ENCODE results near the gene STX11.
"Not testable (repeated sequence)": the region's sequence is repeated elsewhere in the genome, so short reads cannot be mapped to it uniquely, and the experiment has no call there.

Gene STX11

GRCh38 chr6:144129469-144129868, 20.8 kb upstream of the STX11 start:
- no peaks in the 10 kb centered on the region for H3K9me2 ChIP-seq (replicated peaks; ENCODE audit: insufficient read depth, low read length)
- no peak overlapping the region for H3K4me3 ChIP-seq (ENCODE audit: low read length)
- H2AFZ ChIP-seq (ENCODE audit: low read length): no peak overlapping the region
- no peaks in the 10 kb centered on the region for H3K79me2 ChIP-seq (ENCODE audit: low read length)
- H3K36me3 ChIP-seq (replicated peaks; ENCODE audit: insufficient read depth, low read length): no peaks in the 10 kb centered on the region
- no peaks in the 10 kb centered on the region for H3K27me3 ChIP-seq (replicated peaks; ENCODE audit: insufficient read depth, low read length)
- no peaks in the 10 kb centered on the region for H3K9me3 ChIP-seq (replicated peaks; ENCODE audit: insufficient read depth, low read length)
- no peak overlapping the region for H3K27ac ChIP-seq (ENCODE audit: low read length)
- no peaks in the 10 kb centered on the region for H3K4me1 ChIP-seq (ENCODE audit: low read length)
- H3K9ac ChIP-seq (ENCODE audit: low read length): no peak overlapping the region
- no peak for DNase-seq
- H3F3A ChIP-seq (ENCODE audit: insufficient read depth, low read length): no peaks in the 10 kb centered on the region
- H3K4me2 ChIP-seq (ENCODE audit: low read depth, low read length): no peak overlapping the region
- TF ChIP-seq EZH2phosphoT487 (IDR thresholded peaks at IDR 0.05; ENCODE audit: low read length) (no peak), CTCF (IDR thresholded peaks at IDR 0.05; ENCODE audit: low read length) (no peak), EZH2 (optimal IDR thresholded peaks at IDR 0.05; ENCODE audit: low read depth, low read length) (no peak)
- no peaks in the 10 kb centered on the region for H4K20me1 ChIP-seq (ENCODE audit: insufficient read depth, low read length)

- Histone ChIP-seq H3K9me3 (replicated peaks; ENCODE audit: insufficient read depth, low read length) (no peaks in the 10 kb centered on the region), H3K9ac (ENCODE audit: low read length) (no peak overlapping the region), H3K4me3 (ENCODE audit: low read length) (no peak overlapping the region), H3K4me1 (ENCODE audit: low read length) (no peaks in the 10 kb centered on the region), H3K36me3 (replicated peaks; ENCODE audit: insufficient read depth, low read length) (no peaks in the 10 kb centered on the region), H3K4me2 (ENCODE audit: low read depth, low read length) (no peak overlapping the region), H3F3A (ENCODE audit: insufficient read depth, low read length) (no peaks in the 10 kb centered on the region), H3K9me2 (replicated peaks; ENCODE audit: insufficient read depth, low read length) (no peaks in the 10 kb centered on the region), H3K79me2 (ENCODE audit: low read length) (no peaks in the 10 kb centered on the region), H3K27me3 (replicated peaks; ENCODE audit: insufficient read depth, low read length) (no peaks in the 10 kb centered on the region), H4K20me1 (ENCODE audit: insufficient read depth, low read length) (no peaks in the 10 kb centered on the region), H2AFZ (ENCODE audit: low read length) (no peak overlapping the region), H3K27ac (ENCODE audit: low read length) (no peak overlapping the region)
- TF ChIP-seq CTCF (IDR thresholded peaks at IDR 0.05; ENCODE audit: low read length): no peak
- no peak for TF ChIP-seq EZH2 (optimal IDR thresholded peaks at IDR 0.05; ENCODE audit: low read depth, low read length)
- TF ChIP-seq EZH2phosphoT487 (IDR thresholded peaks at IDR 0.05; ENCODE audit: low read length): no peak
- no peak for DNase-seq
These were observed 19.0 kb upstream of the STX11 start for GRCh38 chr6:144131248-144131709.

GRCh38 chr6:144132167-144132690, 18.1 kb upstream of the STX11 start:
- not testable (repeated sequence) for H3K36me3 ChIP-seq (replicated peaks; ENCODE audit: insufficient read depth, low read length); H3K4me1 ChIP-seq (ENCODE audit: low read length); H2AFZ ChIP-seq (ENCODE audit: low read length); H3K9me3 ChIP-seq (replicated peaks; ENCODE audit: insufficient read depth, low read length); H3F3A ChIP-seq (ENCODE audit: insufficient read depth, low read length); H3K9me2 ChIP-seq (replicated peaks; ENCODE audit: insufficient read depth, low read length); H3K27ac ChIP-seq (ENCODE audit: low read length); H3K79me2 ChIP-seq (ENCODE audit: low read length); H3K4me2 ChIP-seq (ENCODE audit: low read depth, low read length); H4K20me1 ChIP-seq (ENCODE audit: insufficient read depth, low read length); H3K4me3 ChIP-seq (ENCODE audit: low read length); H3K27me3 ChIP-seq (replicated peaks; ENCODE audit: insufficient read depth, low read length); H3K9ac ChIP-seq (ENCODE audit: low read length); DNase-seq

GRCh38 chr6:144133225-144133821, 17.0 kb upstream of the STX11 start:
- Histone ChIP-seq H4K20me1 (ENCODE audit: insufficient read depth, low read length) (no peaks in the 10 kb centered on the region), H3K4me1 (ENCODE audit: low read length) (no peaks in the 10 kb centered on the region), H3K36me3 (replicated peaks; ENCODE audit: insufficient read depth, low read length) (no peaks in the 10 kb centered on the region), H3K4me3 (ENCODE audit: low read length) (no peak overlapping the region), H2AFZ (ENCODE audit: low read length) (no peak overlapping the region), H3K27me3 (replicated peaks; ENCODE audit: insufficient read depth, low read length) (no peaks in the 10 kb centered on the region), H3K9me3 (replicated peaks; ENCODE audit: insufficient read depth, low read length) (no peaks in the 10 kb centered on the region), H3K79me2 (ENCODE audit: low read length) (no peaks in the 10 kb centered on the region), H3K27ac (ENCODE audit: low read length) (no peak overlapping the region), H3F3A (ENCODE audit: insufficient read depth, low read length) (no peaks in the 10 kb centered on the region), H3K4me2 (ENCODE audit: low read depth, low read length) (no peak overlapping the region), H3K9me2 (replicated peaks; ENCODE audit: insufficient read depth, low read length) (no peaks in the 10 kb centered on the region), H3K9ac (ENCODE audit: low read length) (no peak overlapping the region)
- TF ChIP-seq EZH2phosphoT487 (IDR thresholded peaks at IDR 0.05; ENCODE audit: low read length): no peak
- no peak for TF ChIP-seq CTCF (IDR thresholded peaks at IDR 0.05; ENCODE audit: low read length)
- no peak for DNase-seq
